Subcutaneous abdominal adipose tissue (tissue), 5 donors: ENCODE data around the gene GCSH.
"Not testable (repeated sequence)": the region's sequence is repeated elsewhere in the genome, so short reads cannot be mapped to it uniquely, and the experiment has no call there.

Experiments used
- H3K27ac ChIP-seq: one replicate; pipeline ENCODE4 v1.7.0; 2013; ENCODE audit warnings: low read depth, mild to moderate bottlenecking, inconsistent platforms, low read length, moderate library complexity
- H3K27me3 ChIP-seq, 5 donors: one replicate each; pipeline ENCODE4 v1.7.0; 2013; ENCODE audit warnings: low read length in 5 of 5, inconsistent platforms in 1 of 5; ENCODE audit not compliant: control insufficient read depth in 5 of 5, insufficient read depth in 4 of 5
- H3K36me3 ChIP-seq, 5 donors: one replicate each; pipeline ENCODE4 v1.7.0; 2013; ENCODE audit warnings: low read length in 5 of 5; ENCODE audit not compliant: control insufficient read depth in 5 of 5, insufficient read depth in 5 of 5
- H3K4me1 ChIP-seq, 5 donors: one replicate each; pipeline ENCODE4 v1.7.0; 2013; ENCODE audit warnings: low read length in 5 of 5, mild to moderate bottlenecking in 3 of 5, moderate library complexity in 1 of 5; ENCODE audit not compliant: control insufficient read depth in 5 of 5, insufficient read depth in 5 of 5
- H3K4me3 ChIP-seq, 5 donors: one replicate each; pipeline ENCODE4 v1.7.0; 2013; ENCODE audit warnings: low read length in 5 of 5, low read depth in 1 of 5
- H3K9ac ChIP-seq, 5 donors: one replicate each; pipeline ENCODE4 v1.7.0; 2013; ENCODE audit warnings: low read length in 5 of 5, mild to moderate bottlenecking in 4 of 5, moderate library complexity in 3 of 5
- H3K9me3 ChIP-seq, 5 donors: one replicate each; pipeline ENCODE4 v1.7.0; 2013; ENCODE audit warnings: low read length in 5 of 5; ENCODE audit not compliant: control insufficient read depth in 5 of 5
- donor health status: healthy.
- donor health status: healthy.
- donor health status: healthy.
- donor health status: healthy.
- donor health status: healthy.

Gene GCSH

GRCh38 chr16:81128726-81129524 is 32.7 kb upstream of the GCSH start:
- H3K27ac ChIP-seq: no peak overlapping the region
- no peak overlapping the region for H3K4me3 ChIP-seq
- peaks cover 0 to 42% (median 34%) of the 10 kb centered on the region in 5 donors for H3K36me3 ChIP-seq
- no peaks in the 10 kb centered on the region for H3K4me1 ChIP-seq
- H3K9me3 ChIP-seq: no peaks in the 10 kb centered on the region
- no peaks in the 10 kb centered on the region for H3K27me3 ChIP-seq
- no peak overlapping the region for H3K9ac ChIP-seq

DNA sequence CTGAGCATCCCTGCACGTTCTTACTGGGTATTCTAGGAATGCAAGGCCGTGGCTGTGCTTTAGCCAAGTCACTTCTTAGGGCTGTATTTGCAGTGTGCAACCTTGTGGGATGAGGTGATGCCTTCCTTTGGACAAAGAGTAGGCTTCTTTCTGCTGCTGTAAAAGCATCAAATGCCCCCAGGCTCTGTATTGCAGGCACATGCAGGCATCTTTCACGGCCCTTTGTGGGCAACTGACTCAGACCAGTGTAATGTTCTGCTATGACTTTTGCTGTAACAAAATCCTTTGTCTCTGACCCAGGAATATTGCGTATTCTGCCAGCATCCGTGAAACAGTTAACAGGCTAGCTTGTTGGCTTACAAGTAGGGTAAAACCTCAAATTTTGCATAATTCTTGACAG is 30.9 kb upstream of the GCSH start:
- H3K9me3 ChIP-seq: no peaks in the 10 kb centered on the region

GRCh38 chr16:81123092-81123852 is 27.1 kb upstream of the GCSH start:
- H3K27ac ChIP-seq: no peak overlapping the region
- H3K4me1 ChIP-seq: no peaks in the 10 kb centered on the region
- H3K27me3 ChIP-seq: no peaks in the 10 kb centered on the region
- no peak overlapping the region for H3K9ac ChIP-seq
- H3K36me3 ChIP-seq: peaks cover 0 to 55% (median 28%) of the 10 kb centered on the region in 5 donors
- no peak overlapping the region for H3K4me3 ChIP-seq
- no peaks in the 10 kb centered on the region for H3K9me3 ChIP-seq

More for the DNA sequence above, 30.9 kb upstream of the GCSH start:
- H3K9ac ChIP-seq: no peak overlapping the region
- H3K27ac ChIP-seq: no peak overlapping the region
- H3K36me3 ChIP-seq: peaks cover 0 to 49% (median 34%) of the 10 kb centered on the region in 5 donors
- no peaks in the 10 kb centered on the region for H3K27me3 ChIP-seq
- no peaks in the 10 kb centered on the region for H3K4me1 ChIP-seq
- H3K4me3 ChIP-seq: no peak overlapping the region

GRCh38 chr16:81121474-81121990 is 25.3 kb upstream of the GCSH start:
- peaks cover 0 to 41% (median 11%) of the 10 kb centered on the region in 5 donors for H3K36me3 ChIP-seq
- H3K9ac ChIP-seq: no peak overlapping the region
- H3K27me3 ChIP-seq: no peaks in the 10 kb centered on the region
- H3K4me3 ChIP-seq: no peak overlapping the region
- H3K27ac ChIP-seq: no peak overlapping the region
- no peaks in the 10 kb centered on the region for H3K4me1 ChIP-seq
- no peaks in the 10 kb centered on the region for H3K9me3 ChIP-seq

- Histone ChIP-seq H3K4me3 (no peak overlapping the region), H3K9ac (no peak overlapping the region), H3K9me3 (no peaks in the 10 kb centered on the region), H3K27me3 (no peaks in the 10 kb centered on the region), H3K27ac (no peak overlapping the region), H3K36me3 (peaks cover 0 to 21% (median 0%) of the 10 kb centered on the region in 5 donors), H3K4me1 (peaks cover 0 to 7% (median 4%) of the 10 kb centered on the region in 5 donors)
Measured at GRCh38 chr16:81117436-81117835, 21.2 kb upstream of the GCSH start.

- H3K36me3 ChIP-seq: peaks cover 0 to 16% (median 0%) of the 10 kb centered on the region in 5 donors
- H3K9me3 ChIP-seq: no peaks in the 10 kb centered on the region
- peaks cover 0 to 7% (median 4%) of the 10 kb centered on the region in 5 donors for H3K4me1 ChIP-seq
- no peak overlapping the region for H3K4me3 ChIP-seq
- H3K27me3 ChIP-seq: no peaks in the 10 kb centered on the region
- no peak overlapping the region for H3K9ac ChIP-seq
- no peak overlapping the region for H3K27ac ChIP-seq
Measured at GRCh38 chr16:81116285-81116684, 20.1 kb upstream of the GCSH start.

DNA sequence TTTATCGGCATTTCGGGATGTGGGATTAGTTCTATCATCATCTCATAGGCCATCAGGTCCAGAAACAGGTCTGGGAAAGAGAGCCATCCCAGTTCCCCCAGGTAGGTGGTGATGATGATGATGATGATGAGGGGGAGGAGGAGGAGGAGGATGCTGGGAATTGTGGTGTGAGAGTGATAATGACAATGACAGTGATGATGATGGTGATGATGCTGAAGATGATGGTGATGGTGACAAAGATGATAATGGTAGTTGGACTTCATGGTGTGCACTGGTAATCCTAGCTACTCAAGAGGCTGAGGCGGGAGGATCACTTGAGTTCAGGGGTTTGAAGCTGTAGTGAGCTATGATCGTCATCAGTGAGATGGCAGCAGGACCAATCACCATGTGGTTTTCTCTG is 16.3 kb upstream of the GCSH start:
- H3K27me3 ChIP-seq: no peaks in the 10 kb centered on the region
- no peak overlapping the region for H3K4me3 ChIP-seq
- no peak overlapping the region for H3K9ac ChIP-seq
- H3K27ac ChIP-seq: no peak overlapping the region
- H3K4me1 ChIP-seq: peaks cover 0 to 7% (median 4%) of the 10 kb centered on the region in 5 donors
- no peaks in the 10 kb centered on the region for H3K9me3 ChIP-seq
- H3K36me3 ChIP-seq: peaks cover 0 to 9% (median 1%) of the 10 kb centered on the region in 5 donors

DNA sequence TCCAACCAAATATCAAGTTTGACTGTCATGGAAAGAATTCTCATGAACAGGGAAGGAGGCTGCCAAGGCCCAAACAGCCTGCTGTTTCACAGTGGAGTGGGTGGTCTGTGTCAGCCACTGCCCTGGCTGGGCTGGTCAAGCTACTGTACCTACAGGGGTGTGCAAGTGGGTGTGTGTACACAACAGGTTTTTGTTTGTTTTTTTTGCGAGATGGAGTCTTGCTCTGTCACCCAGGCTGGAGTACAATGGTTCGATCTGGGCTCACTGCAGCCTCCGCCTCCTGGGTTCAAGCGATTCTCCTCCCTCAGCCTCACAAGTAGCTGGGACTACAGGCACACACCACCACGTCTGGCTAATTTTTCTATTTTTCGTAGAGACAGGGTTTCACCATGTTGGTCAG is 13.1 kb upstream of the GCSH start:
- not testable (repeated sequence) for H3K4me1 ChIP-seq, H3K9me3 ChIP-seq, H3K9ac ChIP-seq, H3K4me3 ChIP-seq, H3K27ac ChIP-seq, H3K27me3 ChIP-seq, H3K36me3 ChIP-seq

- no peak overlapping the region for H3K9ac ChIP-seq
- no peaks in the 10 kb centered on the region for H3K9me3 ChIP-seq
- H3K4me3 ChIP-seq: no peak overlapping the region
- H3K27ac ChIP-seq: no peak overlapping the region
- H3K27me3 ChIP-seq: no peaks in the 10 kb centered on the region
- H3K4me1 ChIP-seq: no peaks in the 10 kb centered on the region
- peaks cover 0 to 9% (median 5%) of the 10 kb centered on the region in 5 donors for H3K36me3 ChIP-seq
Measured at GRCh38 chr16:81107511-81107910, 11.3 kb upstream of the GCSH start.
